LNCAP (cell line): ENCODE results near the gene MBD5.

Experiments used
- TF ChIP-seq, protein P1 (sequence below): fragments of 450-650 bp; IDR thresholded peaks from 2 replicates; pipeline ENCODE4 v1.5.1; 2017; ENCODE audit warnings: mild to moderate bottlenecking

Gene MBD5

DNA sequence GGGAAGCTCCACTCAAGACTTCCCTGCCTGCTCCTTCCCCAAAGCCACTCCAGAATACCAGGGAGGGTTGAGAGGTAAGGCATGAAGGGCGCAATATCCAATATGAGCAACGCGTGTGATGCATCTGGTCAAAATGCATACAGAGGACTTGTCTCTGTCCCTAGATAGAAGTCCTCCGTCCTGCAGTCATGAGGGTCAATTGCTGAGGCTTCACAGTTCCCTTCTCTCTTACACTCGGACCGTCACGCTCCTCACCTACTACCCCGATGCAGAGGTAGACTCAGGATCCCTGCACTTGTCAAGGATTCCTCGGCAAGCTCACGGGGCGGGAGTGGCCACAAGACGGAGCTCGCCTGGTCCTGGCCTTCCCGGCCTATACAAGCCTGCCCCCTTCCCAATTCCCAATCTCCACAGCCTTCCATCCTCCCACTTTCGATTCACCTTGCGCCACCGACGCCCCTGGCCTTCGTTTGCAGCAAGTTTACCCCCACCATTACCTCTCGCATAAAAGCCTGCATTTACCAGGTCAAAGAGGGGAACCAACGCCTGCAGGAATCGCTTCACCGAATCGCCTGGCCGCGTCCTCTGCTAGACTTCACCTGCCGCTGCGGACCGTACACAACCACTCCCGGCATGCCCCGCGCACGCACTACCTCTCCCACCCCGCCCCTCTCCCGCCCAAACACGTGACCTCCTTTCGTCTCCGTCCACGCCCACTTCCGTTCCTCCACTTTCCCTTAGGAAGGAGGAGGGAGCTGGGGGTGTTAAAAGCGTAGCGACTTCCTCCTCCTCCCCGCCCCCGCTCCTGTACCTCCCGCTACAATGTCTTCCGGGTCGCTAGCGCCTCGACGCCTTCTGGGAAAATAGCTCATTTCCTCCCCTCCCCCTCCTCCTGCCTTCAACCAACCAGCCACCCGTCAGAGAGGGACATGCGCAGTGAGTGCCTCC is 506 bp upstream of the MBD5 start, which contains the start of gene ORC4:
TSS of gene ORC4 (minus strand) at position 627 of the 948 bp plus-strand sequence. CDS start 44,779 bp downstream, outside the sequence.
- TF ChIP-seq, protein P1, sequence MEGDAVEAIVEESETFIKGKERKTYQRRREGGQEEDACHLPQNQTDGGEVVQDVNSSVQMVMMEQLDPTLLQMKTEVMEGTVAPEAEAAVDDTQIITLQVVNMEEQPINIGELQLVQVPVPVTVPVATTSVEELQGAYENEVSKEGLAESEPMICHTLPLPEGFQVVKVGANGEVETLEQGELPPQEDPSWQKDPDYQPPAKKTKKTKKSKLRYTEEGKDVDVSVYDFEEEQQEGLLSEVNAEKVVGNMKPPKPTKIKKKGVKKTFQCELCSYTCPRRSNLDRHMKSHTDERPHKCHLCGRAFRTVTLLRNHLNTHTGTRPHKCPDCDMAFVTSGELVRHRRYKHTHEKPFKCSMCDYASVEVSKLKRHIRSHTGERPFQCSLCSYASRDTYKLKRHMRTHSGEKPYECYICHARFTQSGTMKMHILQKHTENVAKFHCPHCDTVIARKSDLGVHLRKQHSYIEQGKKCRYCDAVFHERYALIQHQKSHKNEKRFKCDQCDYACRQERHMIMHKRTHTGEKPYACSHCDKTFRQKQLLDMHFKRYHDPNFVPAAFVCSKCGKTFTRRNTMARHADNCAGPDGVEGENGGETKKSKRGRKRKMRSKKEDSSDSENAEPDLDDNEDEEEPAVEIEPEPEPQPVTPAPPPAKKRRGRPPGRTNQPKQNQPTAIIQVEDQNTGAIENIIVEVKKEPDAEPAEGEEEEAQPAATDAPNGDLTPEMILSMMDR: peak; percentile 62

DNA sequence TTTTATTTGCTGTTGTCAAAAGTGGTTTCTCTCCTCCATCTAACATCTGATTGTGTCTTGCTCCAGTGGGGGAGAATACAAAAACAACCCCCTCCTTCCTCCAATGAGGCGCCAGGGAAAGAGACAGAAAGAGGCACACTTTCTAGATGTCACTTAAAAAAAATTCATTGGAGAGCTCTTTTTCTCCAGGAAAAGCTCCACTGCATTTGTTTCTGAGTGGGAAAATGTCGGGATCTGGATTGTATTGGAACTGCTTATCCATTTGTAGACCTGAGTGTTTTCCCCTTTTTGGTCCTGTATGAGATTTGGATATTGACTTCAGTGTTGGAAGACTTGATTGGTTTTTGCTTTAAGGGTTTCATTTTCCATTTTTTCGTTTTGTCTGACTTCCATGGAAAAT is 995 bp downstream of the MBD5 start:
- TF ChIP-seq, protein P1: no peak

DNA sequence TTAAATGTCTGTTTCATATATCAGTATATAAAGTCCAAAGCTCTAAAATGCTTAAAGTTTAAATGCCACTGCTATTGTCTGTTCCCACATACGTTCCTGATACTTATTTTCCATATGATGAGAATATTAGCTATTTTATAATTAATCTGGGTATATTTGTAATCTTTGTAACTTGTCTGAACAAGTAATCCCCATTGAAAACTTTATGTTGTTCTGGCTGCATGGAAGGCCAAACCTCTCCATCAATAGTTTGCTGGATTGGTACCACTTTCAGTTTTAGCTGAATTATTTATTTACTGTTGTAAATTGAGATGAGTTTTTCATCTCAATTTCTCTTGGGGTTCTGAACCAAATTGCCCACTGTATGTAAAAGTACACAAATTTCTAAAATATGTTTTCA is 1.5 kb downstream of the MBD5 start:
- TF ChIP-seq, protein P1: no peak

DNA sequence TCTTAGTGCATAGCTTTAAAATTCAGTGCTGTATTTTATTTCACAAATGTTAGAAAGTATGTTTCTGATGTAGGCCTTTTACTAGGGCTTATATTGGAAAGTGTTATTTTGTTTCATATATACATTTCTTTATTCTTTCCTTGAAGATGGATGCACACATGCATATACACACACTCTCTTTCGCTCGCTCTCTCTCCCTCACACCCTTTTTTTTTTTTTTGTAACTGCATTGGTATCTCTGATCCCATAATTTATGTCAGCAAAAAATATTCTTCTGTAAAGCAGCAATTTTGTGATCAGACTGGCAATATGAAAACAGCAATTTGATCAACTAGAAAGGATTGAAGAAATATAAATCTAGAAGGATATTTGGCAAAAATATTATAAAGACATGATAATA is 2.0 kb downstream of the MBD5 start:
- TF ChIP-seq, protein P1: no peak

DNA sequence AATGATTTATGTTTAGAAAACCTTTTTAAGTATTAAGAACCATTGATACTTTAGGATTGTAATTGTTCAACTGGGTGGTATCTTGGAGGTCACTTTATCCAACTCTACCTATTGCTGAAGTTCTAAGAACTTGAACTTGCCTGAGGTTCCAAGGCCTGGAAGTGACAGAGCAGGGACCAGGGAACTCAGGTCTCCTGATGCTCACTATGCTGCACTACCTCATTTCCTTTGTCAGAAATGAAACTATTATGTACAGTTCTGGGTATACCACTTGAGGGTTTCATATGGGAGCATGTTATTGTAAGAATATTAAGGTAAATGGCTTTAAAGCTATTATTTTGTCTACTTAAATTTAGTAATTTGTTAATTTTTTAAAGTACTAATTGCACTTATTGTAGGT is 3.0 kb downstream of the MBD5 start:
- TF ChIP-seq, protein P1: no peak

DNA sequence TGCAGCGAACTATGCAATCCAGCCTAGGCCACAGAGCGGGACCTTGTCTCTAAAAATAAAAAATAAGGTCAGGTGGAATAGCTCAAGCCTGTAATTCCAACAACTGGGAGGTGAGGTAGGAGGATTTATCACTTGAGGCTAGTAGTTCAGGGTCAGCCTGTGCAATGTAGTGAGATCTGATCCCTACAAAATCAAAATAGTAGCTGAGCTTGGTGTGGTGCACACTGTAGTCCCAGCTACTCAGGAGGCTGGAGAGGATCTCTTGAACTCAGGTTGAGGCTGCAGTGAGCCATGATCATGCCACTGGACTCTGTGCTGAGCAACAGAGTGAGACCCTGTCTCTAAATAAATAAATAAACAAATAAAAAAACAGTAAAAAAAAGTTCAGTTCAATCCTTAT is 5.7 kb downstream of the MBD5 start:
- TF ChIP-seq, protein P1: no peak

DNA sequence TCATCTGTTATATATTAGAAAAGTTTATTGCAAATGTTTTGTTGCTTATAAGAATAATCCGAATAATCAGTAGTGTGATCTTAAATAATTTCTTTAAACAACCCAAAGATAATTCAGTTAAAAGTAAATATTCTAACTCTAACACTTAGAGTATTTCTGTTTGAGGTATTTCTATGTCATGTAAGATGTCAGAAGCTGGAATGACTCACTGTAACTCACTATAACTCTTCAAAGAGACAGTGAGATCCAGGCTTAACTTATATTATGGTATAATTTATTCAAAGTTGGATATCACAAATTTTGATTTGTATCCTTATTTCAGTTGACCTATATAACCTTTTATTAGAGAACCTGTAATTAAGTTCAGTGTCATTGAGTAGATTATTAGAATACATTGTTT is 6.9 kb downstream of the MBD5 start:
- TF ChIP-seq, protein P1: no peak
